SK-N-MC (cell line): ENCODE measurements around the gene CERS2.

Experiments
- EZH2 ChIP-seq: fragments of 200-600 bp; sonication (generic); IDR thresholded peaks from one replicate; pipeline ENCODE4 v1.6.1; 2017; ENCODE audit warnings: antibody characterized with exemption
- FOXP2 ChIP-seq: optimal IDR thresholded peaks from 2 replicates; pipeline ENCODE3; 2011; ENCODE audit warnings: mild to moderate bottlenecking, moderate library complexity; ENCODE audit not compliant: insufficient read depth; ENCODE audit errors: extremely low read length, control extremely low read depth
- POLR2AphosphoS5 ChIP-seq: IDR thresholded peaks from 2 replicates; pipeline ENCODE4 v1.6.1; 2012; ENCODE audit warnings: mild to moderate bottlenecking, low read depth, low read length, borderline replicate concordance

DNA sequence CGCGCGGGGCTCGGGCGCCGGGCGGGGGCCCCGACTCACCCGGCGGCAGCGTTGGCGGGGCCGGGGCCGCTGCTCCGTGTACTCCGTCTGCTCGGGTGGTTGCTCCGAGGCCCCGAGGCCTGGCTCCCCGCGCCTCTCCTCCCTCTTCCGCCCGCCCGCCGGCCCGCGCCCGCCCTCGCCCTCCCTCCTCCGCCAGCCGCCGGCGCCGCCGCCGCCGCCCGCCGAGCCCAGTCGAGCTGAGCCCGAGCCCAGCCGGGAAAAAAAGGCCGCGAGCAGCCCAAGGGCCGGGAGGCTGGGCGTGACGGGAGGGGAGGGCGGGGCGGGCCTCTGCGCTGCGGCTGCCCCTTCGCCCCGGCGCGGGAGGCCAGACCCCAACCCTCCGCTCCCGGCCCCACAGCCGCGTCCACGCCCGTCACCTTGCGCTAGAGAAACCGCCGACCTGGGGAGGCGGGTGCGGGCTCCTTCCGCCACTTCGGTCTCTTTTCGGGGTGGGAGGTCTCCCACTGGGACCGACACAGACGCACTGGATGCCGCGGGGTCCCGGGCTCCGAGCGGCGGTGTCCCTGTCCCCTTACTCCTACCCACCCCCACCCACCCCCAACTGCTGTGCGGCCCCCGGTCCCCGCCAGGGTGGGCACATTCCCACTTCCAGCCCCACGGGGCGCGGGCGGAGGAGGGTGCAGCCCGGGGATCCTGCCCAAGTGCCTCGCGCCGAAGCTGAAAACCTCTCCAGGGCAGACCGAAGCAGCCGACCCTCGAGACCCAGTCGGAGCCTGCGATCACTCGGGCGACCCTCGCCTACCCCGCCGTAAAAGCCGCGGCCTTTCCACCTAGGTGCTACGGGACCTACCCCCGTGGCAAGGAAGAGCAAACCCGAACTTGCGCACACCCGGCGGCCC is at the start of gene CERS2:
- TF ChIP-seq EZH2 (no peak), POLR2AphosphoS5 (peak; percentile 31; the same call in 1 of the 2 replicates), FOXP2 (no peak)
